HG02943 (cell line): ENCODE data around the gene MMRN1.

Experiments
- ATAC-seq: cut with Tn5 transposase; IDR thresholded peaks from one replicate; pipeline ENCODE4 v1.9.1; 2021; ENCODE audit warnings: mild to moderate bottlenecking, low read depth, moderate library complexity; ENCODE audit not compliant: unreplicated experiment

The MMRN1 gene

DNA sequence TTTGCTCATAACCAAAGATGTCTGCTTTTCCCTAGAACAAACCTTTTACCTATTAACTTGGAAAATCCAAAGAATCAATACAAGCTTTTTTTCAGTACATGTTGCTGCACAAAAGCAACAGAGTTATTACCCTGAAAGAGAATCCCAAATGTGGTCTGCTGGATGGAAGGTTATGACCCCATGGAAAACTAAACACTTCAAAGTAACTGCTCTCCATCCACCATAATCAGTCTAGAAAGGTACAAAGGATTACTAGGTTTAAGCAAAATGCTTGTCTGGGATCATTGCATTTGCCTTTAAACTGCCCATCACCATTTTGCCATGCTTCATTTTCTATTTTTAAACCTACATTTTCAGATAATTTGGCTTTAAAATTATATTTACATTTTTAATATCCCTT lies 11.7 kb downstream of the MMRN1 start:
- no peak for ATAC-seq

DNA sequence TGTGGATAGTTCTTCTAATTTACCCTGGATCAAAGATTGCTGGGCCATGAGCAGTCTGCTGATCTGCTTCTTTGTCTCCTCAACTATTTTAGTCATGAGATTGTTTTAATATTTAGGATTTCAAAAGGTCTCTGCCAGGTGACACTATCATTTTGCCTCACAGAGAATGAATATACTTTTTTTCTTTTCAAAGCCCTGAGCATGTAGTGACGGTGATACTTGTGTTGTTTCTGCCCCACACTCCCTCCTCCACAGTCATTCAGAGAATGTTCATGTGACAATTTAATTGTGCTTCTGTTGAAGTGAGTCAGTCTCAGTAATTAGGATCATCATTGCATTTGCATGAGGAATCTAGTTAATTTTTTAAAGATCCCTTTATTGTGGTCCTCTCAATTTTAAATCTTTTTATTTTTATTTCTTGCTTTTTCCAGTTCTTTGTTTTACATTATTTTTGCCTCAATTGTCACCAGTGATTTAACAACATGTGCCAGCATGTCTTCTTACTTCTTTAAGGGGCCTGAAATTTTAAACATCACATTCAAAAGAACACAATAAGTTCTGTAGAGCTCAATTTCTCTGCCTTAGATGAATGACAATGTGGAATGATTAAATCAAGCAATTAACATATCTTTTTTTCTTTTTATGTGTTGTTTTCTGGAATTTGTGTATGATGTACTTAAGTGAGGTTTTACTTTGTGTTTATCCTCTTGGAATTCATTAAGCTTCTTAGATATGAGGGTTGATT lies 12.3 kb downstream of the MMRN1 start:
- no peak for ATAC-seq

DNA sequence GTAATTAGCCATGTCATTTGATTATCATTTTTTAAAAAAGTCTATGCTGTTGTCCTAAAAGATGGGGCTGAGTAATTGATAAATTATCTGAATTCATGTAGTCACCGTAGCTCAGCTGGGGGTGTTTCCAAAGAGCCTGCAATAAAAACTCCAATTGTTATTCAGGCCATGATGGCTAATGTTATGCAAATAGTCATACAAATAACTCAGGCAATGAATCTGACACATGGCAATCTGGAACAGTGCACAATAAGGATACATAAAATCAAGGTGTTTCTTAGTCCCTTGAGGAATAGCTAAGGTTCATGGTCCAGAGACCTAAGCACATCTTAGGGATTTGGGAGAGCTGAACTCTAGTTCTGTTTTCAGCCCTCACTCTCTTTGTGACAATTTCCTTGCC lies 15.2 kb downstream of the MMRN1 start:
- no peak for ATAC-seq

DNA sequence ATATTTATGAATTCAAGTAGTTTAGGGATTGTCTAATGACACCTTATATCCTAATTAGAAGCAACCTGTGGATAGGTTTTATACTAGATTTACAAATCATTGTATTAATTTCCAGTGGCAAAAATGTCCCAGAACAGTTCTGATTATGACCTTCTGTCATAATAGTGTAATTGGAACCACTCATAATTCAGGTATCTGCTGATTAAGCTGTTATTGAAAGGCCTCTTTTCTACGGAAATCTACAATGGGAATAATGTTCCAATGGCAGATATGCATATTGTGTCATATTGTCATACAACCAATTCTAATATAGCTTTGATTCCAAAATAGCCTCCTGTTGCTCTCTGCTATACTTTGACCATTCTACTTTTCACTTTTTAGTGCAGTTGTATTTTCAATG lies 19.0 kb downstream of the MMRN1 start:
- ATAC-seq = no peak

DNA sequence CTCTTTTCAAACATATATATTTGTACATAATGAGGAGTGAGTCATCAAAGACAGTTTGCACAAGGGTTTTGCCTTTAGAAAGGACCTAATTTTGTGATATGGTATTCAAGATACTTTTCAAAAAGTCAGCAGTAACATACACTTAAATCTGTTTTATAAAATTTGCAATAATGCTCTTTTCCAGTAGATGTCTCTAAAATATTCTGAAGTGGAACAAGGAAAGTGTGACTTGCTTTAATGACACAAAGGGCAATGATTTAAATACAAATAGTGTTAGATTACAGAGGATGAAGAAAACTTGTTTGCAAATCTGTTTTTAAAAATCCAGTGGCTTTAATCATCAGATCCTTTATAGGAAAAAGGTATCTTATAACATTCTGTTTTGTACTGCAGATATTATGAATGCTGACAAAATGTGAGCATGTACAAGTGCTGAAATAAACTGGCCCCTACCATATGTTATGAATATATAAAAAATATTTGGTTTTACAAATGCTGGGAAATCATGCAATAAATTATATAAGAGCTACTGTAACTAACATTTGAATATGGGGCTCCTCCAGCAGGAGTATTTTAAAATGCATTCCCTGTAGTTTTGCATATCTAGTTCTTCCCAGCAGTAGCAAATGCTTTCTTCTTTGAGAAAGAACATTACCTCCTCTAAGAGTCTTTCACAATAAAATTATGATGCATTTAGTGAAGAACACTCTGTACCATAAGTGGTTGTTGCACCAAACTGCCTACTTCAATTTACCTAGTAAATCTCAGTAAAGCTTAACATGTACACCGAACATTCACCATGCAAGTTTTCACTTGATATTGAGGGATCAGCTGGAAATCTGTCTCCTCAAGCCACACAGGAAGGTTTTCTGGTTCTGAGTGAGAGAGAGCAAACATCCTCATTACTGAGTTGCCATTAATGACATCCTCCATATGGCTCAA lies 20.2 kb downstream of the MMRN1 start:
- no peak for ATAC-seq

DNA sequence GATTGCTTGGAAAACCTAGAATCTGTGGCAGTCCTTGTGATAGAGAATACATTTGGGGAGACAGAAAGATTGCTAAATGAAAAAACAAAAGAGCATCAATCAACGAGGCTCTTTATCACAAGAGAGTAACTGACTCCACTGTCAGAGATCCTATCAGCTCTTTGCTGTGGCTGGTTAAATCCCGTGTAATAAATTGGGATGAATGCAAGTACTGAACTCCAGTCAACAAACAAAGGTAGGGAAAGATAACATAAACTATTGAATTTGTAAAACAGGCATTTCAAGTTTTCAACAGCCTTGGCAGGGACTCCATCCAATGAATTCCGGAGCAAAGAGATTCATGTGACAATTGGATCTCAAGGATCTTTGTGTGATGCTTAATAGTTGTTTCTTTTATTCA lies 21.3 kb downstream of the MMRN1 start:
- no peak for ATAC-seq

DNA sequence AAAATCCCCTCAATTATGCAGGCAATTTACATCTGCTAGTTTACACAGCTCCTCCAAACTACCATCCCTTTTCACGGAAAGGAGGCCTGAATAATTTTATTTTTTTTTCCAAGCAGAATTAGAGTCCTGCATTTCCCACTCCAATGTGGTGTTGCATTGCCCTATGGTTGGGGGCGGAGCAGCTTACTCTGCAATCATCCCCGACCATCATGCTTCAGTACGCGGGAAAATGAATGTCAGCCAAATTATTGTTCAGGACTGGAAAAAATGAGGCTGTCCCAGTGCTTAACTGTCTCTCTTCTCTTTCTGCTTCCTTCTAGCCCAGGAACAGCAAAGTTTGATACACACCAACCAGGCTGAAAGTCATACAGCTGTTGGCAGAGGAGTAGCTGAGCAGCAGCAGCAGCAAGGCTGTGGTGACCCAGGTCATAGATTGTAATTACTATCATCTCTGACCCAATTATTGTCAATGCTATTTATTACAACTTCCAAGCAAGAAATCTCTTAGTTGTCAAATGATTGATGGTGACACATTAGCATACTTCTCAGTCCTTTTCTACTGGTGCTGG lies 28.3 kb downstream of the MMRN1 start:
- ATAC-seq = no peak

DNA sequence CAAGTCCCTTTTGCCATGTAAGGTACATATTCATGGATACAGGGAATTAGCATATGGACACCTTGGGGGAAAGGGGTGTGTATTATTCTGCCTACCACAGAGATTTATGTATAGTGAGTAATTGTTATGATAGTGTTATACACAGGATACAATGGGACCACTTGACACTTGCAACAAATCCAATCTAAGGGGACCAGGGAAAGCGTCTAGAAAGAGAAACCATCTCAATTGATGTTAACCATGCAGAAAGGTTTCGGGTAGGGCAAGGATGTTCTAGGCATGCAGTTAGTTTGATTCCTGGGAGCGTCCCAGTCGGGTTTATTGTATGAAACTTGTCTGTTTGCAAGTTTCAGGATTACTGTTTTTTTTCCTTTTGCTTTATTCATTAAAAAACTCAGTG lies 34.2 kb downstream of the MMRN1 start:
- no peak for ATAC-seq

DNA sequence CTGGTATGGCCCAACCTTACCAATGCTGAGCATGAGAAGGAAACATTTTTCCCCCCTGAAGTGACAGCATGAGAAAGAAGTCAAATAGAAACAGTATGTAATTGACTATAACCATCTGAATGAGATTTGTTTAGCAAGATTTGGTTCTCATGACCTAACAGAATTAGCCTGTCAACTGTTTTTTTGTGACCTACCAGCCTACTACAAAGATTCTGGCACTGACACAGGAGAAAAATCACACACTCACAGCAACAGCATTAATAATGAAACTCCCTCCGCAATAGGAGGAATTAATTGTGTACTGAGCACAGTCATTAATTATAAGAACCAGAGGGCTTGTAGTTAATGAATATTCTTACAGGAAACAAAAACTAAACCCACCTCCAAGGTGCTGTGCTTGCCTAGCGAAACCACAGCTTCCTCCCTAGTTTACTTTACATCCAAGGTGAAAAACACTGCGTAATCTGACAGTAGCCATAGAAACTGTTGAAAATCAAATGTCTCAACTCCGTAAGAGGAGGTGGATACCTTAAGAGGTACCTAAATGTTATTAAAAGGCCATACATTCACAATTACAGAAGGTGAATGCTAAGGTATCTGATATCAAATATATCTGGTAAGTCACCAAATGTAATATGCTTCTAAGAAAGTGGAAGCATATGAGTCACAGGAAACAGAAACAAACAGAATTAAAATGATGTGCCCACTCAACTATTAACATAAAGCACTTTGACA lies 34.9 kb downstream of the MMRN1 start:
- ATAC-seq = peak; percentile 97

DNA sequence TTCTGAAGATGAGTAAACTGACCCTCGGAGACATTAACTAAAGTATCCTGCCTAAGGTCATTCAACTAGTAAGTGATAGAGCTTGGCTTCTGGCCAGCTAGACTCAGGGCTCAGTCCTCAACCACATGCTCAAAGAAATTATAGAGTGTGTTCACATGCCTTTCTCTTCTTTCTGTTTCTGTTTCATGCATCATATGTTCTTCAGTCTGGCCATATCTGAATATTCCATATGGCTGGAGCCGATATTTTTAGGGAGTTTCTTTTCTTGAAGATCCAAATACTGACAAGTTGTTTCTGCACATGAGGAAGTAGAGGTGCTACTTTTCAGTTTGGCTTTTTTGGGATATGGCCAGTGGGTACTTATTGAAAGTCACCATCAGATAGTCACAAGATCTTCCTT lies 44.9 kb downstream of the MMRN1 start:
- no peak for ATAC-seq

DNA sequence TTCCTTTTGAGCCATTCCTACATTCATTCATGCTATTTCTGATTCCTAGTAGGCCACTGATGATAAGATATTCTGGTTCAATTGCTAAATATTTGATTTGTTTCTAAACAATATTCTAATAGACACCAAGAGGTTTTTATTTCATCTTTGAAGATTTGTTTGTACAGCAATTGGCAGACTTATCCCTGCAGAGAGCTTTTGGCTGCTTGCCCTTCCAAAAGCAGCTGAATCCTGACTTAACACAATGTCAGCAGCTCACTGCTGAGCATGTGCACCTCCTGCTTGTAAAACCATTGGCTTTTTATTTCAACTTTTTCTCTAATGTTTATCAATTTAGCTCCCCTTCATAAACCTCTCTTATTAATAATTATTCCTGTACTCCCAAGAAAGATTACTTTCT lies 45.3 kb downstream of the MMRN1 start:
- ATAC-seq = no peak

DNA sequence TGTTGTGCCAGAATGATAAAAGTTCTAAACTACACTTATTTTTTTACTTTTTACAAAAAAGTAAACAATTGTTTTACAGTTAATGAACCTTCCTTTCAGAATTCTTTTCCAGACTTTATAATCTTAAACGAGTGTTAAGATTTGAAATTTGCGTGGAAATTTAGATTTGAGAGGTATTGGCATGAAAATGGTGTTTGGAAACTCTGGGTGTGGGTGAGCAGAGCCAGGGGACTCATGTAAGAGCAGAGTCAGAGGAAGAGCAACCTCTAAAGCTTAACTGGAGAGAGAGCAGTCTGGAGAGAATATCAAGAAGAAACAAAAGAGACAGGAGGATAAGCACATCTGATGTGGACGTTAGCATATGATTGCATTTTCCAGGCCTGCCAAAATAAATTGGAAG lies 48.2 kb downstream of the MMRN1 start:
- ATAC-seq = no peak

DNA sequence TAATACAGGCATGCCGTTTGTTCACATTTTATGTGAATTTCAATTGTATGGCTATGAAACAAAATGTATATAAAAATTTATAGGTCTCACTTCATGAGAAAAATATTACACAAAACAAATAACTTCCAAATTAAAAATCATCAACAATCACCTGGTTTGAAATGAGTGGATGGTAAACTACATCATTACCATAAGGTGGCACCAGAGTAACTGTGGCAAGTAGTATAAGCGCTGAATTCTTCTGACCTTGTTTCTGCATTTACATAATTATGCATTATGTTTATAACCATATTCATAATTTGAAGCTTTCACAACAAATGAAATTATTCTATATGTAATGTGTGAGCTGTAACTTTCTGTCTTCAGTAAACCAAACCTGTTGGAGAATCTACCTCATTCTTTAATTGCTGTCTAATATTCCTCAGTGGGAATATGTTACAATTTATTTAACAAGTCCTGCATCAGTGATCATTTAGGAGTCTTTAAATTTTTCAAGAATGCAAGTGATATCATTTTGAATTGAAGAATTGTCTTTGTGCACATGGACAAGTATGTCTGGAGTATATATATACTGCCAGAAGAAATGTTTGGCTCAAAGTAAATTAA lies 55.2 kb downstream of the MMRN1 start:
- no peak for ATAC-seq

DNA sequence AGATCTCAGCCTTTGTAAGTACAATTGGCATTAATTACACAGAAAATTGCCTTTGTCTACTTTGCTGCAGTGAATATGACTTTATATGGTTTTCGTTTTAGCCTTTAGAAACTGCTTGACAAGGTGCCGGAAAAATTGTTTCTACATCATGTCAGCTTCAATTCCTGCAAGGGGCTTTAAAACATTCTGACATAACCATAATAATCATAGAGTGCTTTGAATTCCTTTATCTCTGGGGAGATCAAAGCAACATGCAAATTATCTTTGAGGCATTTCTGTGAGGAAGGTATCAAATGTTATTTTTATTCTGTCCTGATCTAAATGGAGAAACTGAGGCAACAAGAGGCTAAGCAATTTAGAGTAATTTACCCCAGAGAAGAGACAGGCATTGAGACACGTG lies 57.8 kb downstream of the MMRN1 start:
- ATAC-seq = no peak

DNA sequence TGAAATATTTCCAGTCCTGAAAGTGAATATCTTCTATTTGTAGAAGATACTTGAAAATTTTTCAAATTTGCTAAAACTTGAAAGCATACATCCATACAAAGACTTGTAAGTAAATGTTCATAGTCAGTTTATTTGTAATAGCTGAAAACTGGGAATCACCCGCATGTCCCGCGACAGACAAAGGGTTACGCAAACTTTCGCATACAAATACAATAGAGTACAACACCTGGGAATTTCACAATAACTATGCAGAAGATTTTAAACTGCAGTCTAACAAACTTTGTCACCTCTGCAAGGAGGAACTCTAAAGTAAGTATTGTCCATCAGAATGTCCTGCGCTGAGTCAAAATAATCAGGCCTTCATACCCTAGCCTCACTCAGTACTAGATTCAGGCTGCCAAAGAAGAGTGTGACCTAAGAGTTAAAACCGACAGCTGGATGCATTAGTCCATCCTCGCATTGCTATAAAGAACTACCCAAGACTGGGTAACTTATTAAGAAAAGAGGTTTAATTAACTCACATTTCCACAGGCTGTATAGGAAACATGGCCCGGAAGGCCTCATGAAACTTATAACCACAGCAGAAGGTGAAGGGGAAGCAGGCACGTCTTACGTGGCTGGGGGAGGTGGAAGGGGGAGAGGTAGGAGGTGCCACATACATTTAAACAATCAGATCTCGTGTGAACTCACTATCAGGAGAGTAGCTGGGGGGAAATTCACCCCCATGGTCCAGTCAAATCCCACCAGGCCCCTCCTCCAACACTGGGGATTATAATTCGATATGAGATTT lies 60.4 kb downstream of the MMRN1 start:
- ATAC-seq = no peak

DNA sequence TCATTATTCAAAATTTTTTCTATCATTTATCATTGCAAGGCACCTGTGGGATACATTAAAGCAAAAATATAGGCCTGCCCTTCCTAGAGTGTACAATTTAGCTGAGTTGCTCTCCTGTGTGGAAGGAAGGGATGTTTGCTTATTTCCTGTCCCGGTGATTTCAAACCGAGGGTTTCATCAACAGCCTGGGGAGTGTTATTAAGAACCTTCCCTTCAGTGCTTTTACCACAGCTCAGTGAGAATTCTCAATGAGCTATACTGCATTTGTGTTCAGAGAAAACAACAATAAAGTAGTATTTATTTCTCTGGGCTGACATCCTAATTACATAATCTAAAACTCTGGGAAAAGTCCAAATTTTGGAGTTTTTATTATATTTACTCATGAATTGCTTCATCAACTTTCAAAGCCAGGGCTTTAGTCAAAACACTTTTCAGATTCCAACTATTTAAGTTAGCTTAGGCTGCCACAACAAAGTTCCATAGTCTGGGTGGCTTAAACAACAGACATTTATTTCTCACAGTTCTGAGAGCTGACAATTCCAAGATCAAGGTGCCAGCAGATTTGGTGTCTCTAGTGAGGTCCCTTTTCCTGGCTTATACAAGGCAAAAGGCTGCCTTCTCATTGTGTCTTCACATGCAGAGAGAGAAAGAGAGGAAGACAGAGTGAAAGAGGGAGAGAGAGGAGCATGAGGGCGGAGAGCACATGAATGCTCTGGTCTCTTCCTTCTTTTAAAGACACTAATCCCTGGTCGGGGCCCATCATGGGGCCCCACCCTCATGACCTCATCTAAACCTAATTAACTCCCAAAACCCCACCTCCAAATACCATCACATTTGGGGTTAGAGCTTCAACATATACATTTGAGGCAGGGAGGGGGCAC lies 62.6 kb downstream of the MMRN1 start:
- no peak for ATAC-seq

DNA sequence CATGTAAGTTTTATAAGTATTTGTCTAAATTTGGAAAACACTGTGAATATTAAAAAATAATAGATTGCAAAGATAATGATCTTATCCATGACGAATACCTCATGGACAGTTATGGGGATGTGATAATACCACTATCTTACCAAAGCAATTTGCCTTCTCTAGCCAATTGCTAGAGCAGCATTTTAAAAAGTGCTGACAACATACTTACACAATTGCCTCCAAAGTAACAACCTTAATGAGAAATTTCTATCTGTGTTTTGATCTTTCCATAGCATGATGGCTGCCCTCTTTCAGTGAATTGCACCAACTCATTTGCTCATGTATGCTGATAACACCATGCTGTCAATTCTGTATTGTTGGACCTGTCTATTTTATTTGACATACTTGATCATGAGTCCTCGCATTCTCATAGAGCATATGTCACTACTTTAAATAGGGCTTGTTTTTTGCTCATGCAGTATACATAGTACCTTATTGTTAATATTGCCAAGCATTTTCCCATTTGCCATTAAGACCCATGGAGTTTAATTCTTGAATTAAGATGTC lies 87.2 kb downstream of the MMRN1 start:
- no peak for ATAC-seq

DNA sequence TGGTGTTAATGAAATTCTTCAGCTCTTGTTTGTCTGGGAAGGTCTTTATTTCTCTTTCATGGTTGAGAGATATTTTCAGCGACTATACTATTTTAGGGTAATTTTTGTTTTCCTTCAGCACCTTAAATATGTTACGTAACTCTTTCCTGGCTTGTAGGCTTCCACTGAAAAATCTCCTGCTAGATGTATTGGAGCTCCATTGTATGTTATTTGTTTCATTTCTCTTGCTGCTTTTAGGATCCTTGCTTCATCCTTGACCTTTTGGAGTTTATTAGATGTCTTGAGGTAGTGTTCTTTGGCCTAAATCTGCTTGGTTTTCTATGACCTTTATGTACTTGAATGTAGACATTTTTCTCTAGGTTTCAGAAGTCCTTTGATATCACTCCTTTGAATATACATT lies 93.6 kb downstream of the MMRN1 start:
- no peak for ATAC-seq
